HepG2 (cell line): ENCODE data around the gene CITED4. TPM values are rescaled to one million over a fixed set of nuclear protein-coding genes. Genes with fewer than 3 reads are reported as not detected.

Experiments used
- ETV5 ChIP-seq: IDR thresholded peaks from 2 replicates; pipeline ENCODE4 v1.6.1; 2018; ENCODE audit warnings: missing biosample characterization, missing genetic modification reagents, inconsistent platforms, borderline replicate concordance
- MYNN ChIP-seq: sonication (generic); formaldehyde crosslinking; IDR thresholded peaks from 2 replicates; pipeline ENCODE4 v1.4.0; 2020; ENCODE audit warnings: mild to moderate bottlenecking, low read depth, missing genetic modification reagents
- NAIF1 ChIP-seq: sonication (generic); formaldehyde crosslinking; IDR thresholded peaks from 2 replicates; pipeline ENCODE4 v1.5.0; 2020; ENCODE audit warnings: mild to moderate bottlenecking, missing genetic modification reagents, borderline replicate concordance
- NFKB2 ChIP-seq: sonication (generic); formaldehyde crosslinking; IDR thresholded peaks from 2 replicates; pipeline ENCODE4 v1.4.0; 2020; ENCODE audit warnings: missing genetic modification reagents, borderline replicate concordance
- SAP130 ChIP-seq: IDR thresholded peaks from 2 replicates; pipeline ENCODE4 v1.6.1; 2016; ENCODE audit warnings: low read depth
- SIN3A ChIP-seq: IDR thresholded peaks from 2 replicates; pipeline ENCODE4 v1.6.1; 2011; ENCODE audit warnings: low read depth, mild to moderate bottlenecking, control low read depth, low read length, borderline replicate concordance
- SOX6 ChIP-seq, 2 experiments: fragments of 450-650 bp in 1 of 2; sonication (generic) in 1 of 2; formaldehyde crosslinking in 1 of 2; IDR thresholded peaks; 2 replicates each; pipeline versions ENCODE4 v1.4.0 to v1.6.1; 2017 to 2020; ENCODE audit warnings: antibody characterized with exemption in 1 of 2, mild to moderate bottlenecking in 1 of 2, missing genetic modification reagents in 1 of 2
- TBL1XR1 ChIP-seq: fragments of 150-350 bp; IDR thresholded peaks from 2 replicates; pipeline ENCODE4 v1.6.1; 2014; ENCODE audit warnings: borderline replicate concordance, low read length; ENCODE audit not compliant: partially characterized antibody
- YEATS2 ChIP-seq: sonication (generic); formaldehyde crosslinking; IDR thresholded peaks from 2 replicates; pipeline ENCODE4 v1.4.0; 2020; ENCODE audit warnings: missing genetic modification reagents, borderline replicate concordance
- ZMYM2 ChIP-seq: sonication (generic); formaldehyde crosslinking; IDR thresholded peaks from 2 replicates; pipeline ENCODE4 v1.8.0; 2022; ENCODE audit warnings: mild to moderate bottlenecking, missing genetic modification reagents
- ZNF138 ChIP-seq: sonication (generic); formaldehyde crosslinking; IDR thresholded peaks from 2 replicates; pipeline ENCODE4 v1.5.0; 2020; ENCODE audit warnings: mild to moderate bottlenecking, low read depth, missing genetic modification reagents
- ZNF274 ChIP-seq: sonication (generic); formaldehyde crosslinking; IDR thresholded peaks from 2 replicates; pipeline ENCODE4 v1.5.1; 2020; ENCODE audit warnings: mild to moderate bottlenecking, missing genetic modification reagents
- ZNF33A ChIP-seq: sonication (generic); formaldehyde crosslinking; IDR thresholded peaks from 2 replicates; pipeline ENCODE4 v1.5.1; 2020; ENCODE audit warnings: missing genetic modification reagents, mild to moderate bottlenecking, moderate library complexity, borderline replicate concordance
- ZNF558 ChIP-seq: sonication (generic); formaldehyde crosslinking; IDR thresholded peaks from 2 replicates; pipeline ENCODE4 v1.9.0; 2022; ENCODE audit warnings: mild to moderate bottlenecking, missing genetic modification reagents, borderline replicate concordance
- ZNF737 ChIP-seq: sonication (generic); formaldehyde crosslinking; IDR thresholded peaks from 2 replicates; pipeline ENCODE4 v1.5.0; 2020; ENCODE audit warnings: missing genetic modification reagents, mild to moderate bottlenecking, borderline replicate concordance
- polyA plus RNA-seq, 8 experiments: library from polyadenylated mRNA; depleted of rRNA in 3 of 8; stranded (reverse) in 7 of 8; unstranded in 1 of 8; fragments of >200 nt; fragmentation: Illumina TruSeq in 4 of 8; extraction: Trizol in 4 of 8; gene quantifications; 2 replicates each; pipeline versions ENCODE4 v1.2.1 to v1.2.3, GENCODE V29; 2011 to 2016; ENCODE audit warnings: low read depth in 4 of 8, missing spikeins in 1 of 8, mixed read lengths in 1 of 8; ENCODE audit not compliant: insufficient read depth in 1 of 8
- total RNA-seq, 5 experiments: library from RNA; depleted of rRNA; stranded (reverse); fragments of >200 nt; fragmentation: Illumina TruSeq; extraction: Trizol; gene quantifications; 2 replicates each; pipeline ENCODE4 v1.2.3, GENCODE V29; 2016; ENCODE audit warnings: low read depth in 1 of 5
- TF ChIP-seq, protein P1 (sequence below): sonication (generic); formaldehyde crosslinking; IDR thresholded peaks from 2 replicates; pipeline ENCODE4 v1.9.0; 2022; ENCODE audit warnings: missing genetic modification reagents, mild to moderate bottlenecking, borderline replicate concordance
- TF ChIP-seq, protein P2 (sequence below): sonication (generic); formaldehyde crosslinking; IDR thresholded peaks from 2 replicates; pipeline ENCODE4 v1.4.0; 2020; ENCODE audit warnings: missing genetic modification reagents, borderline replicate concordance
- TF ChIP-seq, protein P3 (sequence below): sonication (generic); formaldehyde crosslinking; IDR thresholded peaks from 2 replicates; pipeline ENCODE4 v1.5.0; 2020; ENCODE audit warnings: missing genetic modification reagents
- TF ChIP-seq, protein P4 (sequence below): sonication (generic); formaldehyde crosslinking; IDR thresholded peaks from 2 replicates; pipeline ENCODE4 v1.4.0; 2020; ENCODE audit warnings: low read depth, mild to moderate bottlenecking, missing genetic modification reagents
- TF ChIP-seq, protein P5 (sequence below): sonication (generic); formaldehyde crosslinking; IDR thresholded peaks from 2 replicates; pipeline ENCODE4 v1.9.0; 2022; ENCODE audit warnings: low read depth, missing genetic modification reagents
- TF ChIP-seq, protein P6 (sequence below): sonication (generic); formaldehyde crosslinking; IDR thresholded peaks from 2 replicates; pipeline ENCODE4 v1.4.0; 2020; ENCODE audit warnings: mild to moderate bottlenecking, missing genetic modification reagents

CITED4 gene
- total and polyA plus RNA-seq, 2 of the 13 experiments (the other 11 are each of a cell fraction or from before 2014, with no cell fraction given), result 1.5 to 9.9 TPM

DNA sequence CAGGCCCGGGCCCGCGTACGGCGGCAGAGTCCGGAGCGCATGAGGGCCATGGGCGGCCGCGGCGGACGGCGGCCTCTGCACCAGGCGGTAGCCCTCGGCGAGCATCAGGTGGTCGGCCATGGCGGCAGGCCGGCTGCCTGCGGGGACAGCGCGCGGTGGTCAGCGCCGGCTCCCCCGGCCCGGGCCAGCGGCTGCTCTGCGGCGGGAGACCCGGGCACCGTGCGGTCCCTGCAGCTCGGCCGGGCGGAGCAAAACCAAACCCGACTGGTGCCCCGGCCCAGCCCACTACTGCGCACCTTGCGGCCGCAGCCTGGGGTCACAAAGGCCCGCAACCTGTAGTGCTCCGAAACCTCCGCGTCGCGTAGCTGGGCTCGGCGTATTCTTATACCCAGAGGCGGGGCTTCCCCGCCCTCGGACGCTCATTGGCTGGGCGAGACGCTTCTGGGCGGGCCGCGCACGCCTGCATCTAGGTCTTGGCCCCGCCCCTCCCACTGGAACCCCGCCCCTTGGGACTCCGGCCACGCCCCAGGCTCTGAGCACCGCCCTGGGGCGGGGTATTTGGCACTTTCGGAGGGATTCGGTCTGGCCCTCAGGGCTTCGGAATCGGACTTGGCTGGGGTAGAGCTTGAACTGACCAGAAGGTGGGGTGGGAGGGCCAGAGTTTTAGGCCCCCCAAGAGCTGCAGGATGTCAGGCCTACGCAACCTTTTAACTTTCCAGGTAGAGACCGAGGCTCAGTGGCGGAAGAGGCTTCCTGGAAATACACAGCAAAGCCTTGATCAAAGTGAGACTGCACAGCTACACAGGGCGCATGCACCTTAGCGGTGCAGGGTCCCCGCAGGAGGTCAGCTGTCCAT lies at the start of gene CITED4 (continued):
- TF ChIP-seq SIN3A (peak; percentile 54; the same call in 1 of the 2 replicates), SAP130 (CRISPR knock-in tag) (peak; percentile 80), TBL1XR1 (no peak), NFKB2 (CRISPR knock-in tag) (0 out of 2 replicates have a peak, but pooled peaks have one; percentile 45), ZNF138 (no peak), MYNN (CRISPR knock-in tag) (no peak), YEATS2 (CRISPR knock-in tag) (no peak), ZNF737 (CRISPR knock-in tag) (no peak), ZMYM2 (no peak), SOX6 (IDR thresholded peaks at IDR 0.05) (no peak), SOX6 (CRISPR knock-in tag; IDR thresholded peaks at IDR 0.05) (peak; percentile 55), ZNF558 (CRISPR knock-in tag) (no peak), ETV5 (no peak), ZNF33A (CRISPR knock-in tag) (no peak), ZNF274 (CRISPR knock-in tag) (no peak), NAIF1 (peak; percentile 65; the same call in 1 of the 2 replicates)
- TF ChIP-seq, protein P1, sequence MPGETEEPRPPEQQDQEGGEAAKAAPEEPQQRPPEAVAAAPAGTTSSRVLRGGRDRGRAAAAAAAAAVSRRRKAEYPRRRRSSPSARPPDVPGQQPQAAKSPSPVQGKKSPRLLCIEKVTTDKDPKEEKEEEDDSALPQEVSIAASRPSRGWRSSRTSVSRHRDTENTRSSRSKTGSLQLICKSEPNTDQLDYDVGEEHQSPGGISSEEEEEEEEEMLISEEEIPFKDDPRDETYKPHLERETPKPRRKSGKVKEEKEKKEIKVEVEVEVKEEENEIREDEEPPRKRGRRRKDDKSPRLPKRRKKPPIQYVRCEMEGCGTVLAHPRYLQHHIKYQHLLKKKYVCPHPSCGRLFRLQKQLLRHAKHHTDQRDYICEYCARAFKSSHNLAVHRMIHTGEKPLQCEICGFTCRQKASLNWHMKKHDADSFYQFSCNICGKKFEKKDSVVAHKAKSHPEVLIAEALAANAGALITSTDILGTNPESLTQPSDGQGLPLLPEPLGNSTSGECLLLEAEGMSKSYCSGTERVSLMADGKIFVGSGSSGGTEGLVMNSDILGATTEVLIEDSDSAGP (CRISPR knock-in tag), result peak; percentile 52; the same call in 1 of the 2 replicates
- TF ChIP-seq, protein P2, sequence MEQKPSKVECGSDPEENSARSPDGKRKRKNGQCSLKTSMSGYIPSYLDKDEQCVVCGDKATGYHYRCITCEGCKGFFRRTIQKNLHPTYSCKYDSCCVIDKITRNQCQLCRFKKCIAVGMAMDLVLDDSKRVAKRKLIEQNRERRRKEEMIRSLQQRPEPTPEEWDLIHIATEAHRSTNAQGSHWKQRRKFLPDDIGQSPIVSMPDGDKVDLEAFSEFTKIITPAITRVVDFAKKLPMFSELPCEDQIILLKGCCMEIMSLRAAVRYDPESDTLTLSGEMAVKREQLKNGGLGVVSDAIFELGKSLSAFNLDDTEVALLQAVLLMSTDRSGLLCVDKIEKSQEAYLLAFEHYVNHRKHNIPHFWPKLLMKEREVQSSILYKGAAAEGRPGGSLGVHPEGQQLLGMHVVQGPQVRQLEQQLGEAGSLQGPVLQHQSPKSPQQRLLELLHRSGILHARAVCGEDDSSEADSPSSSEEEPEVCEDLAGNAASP, result no peak; the same call in 1 of the 2 replicates
- TF ChIP-seq, protein P3, sequence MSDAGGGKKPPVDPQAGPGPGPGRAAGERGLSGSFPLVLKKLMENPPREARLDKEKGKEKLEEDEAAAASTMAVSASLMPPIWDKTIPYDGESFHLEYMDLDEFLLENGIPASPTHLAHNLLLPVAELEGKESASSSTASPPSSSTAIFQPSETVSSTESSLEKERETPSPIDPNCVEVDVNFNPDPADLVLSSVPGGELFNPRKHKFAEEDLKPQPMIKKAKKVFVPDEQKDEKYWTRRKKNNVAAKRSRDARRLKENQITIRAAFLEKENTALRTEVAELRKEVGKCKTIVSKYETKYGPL (CRISPR knock-in tag), result no peak
- TF ChIP-seq, protein P4, sequence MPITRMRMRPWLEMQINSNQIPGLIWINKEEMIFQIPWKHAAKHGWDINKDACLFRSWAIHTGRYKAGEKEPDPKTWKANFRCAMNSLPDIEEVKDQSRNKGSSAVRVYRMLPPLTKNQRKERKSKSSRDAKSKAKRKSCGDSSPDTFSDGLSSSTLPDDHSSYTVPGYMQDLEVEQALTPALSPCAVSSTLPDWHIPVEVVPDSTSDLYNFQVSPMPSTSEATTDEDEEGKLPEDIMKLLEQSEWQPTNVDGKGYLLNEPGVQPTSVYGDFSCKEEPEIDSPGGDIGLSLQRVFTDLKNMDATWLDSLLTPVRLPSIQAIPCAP (CRISPR knock-in tag), result no peak
- TF ChIP-seq, protein P5, sequence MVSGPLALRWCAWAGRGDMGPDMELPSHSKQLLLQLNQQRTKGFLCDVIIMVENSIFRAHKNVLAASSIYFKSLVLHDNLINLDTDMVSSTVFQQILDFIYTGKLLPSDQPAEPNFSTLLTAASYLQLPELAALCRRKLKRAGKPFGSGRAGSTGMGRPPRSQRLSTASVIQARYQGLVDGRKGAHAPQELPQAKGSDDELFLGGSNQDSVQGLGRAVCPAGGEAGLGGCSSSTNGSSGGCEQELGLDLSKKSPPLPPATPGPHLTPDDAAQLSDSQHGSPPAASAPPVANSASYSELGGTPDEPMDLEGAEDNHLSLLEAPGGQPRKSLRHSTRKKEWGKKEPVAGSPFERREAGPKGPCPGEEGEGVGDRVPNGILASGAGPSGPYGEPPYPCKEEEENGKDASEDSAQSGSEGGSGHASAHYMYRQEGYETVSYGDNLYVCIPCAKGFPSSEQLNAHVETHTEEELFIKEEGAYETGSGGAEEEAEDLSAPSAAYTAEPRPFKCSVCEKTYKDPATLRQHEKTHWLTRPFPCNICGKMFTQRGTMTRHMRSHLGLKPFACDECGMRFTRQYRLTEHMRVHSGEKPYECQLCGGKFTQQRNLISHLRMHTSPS (CRISPR knock-in tag), result peak; percentile 50; the same call in 1 of the 2 replicates
- TF ChIP-seq, protein P6, sequence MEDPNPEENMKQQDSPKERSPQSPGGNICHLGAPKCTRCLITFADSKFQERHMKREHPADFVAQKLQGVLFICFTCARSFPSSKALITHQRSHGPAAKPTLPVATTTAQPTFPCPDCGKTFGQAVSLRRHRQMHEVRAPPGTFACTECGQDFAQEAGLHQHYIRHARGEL (CRISPR knock-in tag), result no peak
